Left hindlimb (tissue), 1 donor: ENCODE data around the gene MRGPRF.

ENCODE experiments used
- DNase-seq: peaks from one replicate; pipeline ENCODE4 v3.0.0-alpha.2; 2018

MRGPRF gene

GRCh38 chr11:68960294-68961071, 52.6 kb downstream of the MRGPRF start:
- DNase-seq, result peak; percentile 2

- peak; percentile 49 for DNase-seq
Measured at GRCh38 chr11:68959465-68960293, 53.4 kb downstream of the MRGPRF start.

GRCh38 chr11:68958211-68958610, 54.8 kb downstream of the MRGPRF start:
- peak; percentile 10 for DNase-seq

GRCh38 chr11:68956547-68957254, 56.3 kb downstream of the MRGPRF start:
- no peak for DNase-seq

- no peak for DNase-seq
Measured at GRCh38 chr11:68956142-68956541, 56.9 kb downstream of the MRGPRF start.

- DNase-seq, result no peak
Measured at GRCh38 chr11:68955607-68955958, 57.5 kb downstream of the MRGPRF start.

- peak; percentile 61 for DNase-seq
Measured at GRCh38 chr11:68954836-68955606, 58.0 kb downstream of the MRGPRF start.
